OCI-LY7 (cell line): ENCODE measurements around the gene PCBP3.

Experiments
- EZH2phosphoT487 ChIP-seq: fragments of 200-600 bp; sonication (generic); IDR thresholded peaks from 2 replicates; pipeline ENCODE4 v1.6.1; 2018; ENCODE audit warnings: low read depth, borderline replicate concordance, mild to moderate bottlenecking, mixed run types, antibody characterized with exemption, low read length, moderate library complexity, mixed read lengths
- TF ChIP-seq, protein P1 (sequence below): fragments of 200-600 bp; sonication (generic); conservative IDR thresholded peaks from 2 replicates; pipeline ENCODE4 v1.5.1; 2014; ENCODE audit warnings: mild to moderate bottlenecking, antibody characterized with exemption, low read length, moderate library complexity, mixed read lengths

DNA sequence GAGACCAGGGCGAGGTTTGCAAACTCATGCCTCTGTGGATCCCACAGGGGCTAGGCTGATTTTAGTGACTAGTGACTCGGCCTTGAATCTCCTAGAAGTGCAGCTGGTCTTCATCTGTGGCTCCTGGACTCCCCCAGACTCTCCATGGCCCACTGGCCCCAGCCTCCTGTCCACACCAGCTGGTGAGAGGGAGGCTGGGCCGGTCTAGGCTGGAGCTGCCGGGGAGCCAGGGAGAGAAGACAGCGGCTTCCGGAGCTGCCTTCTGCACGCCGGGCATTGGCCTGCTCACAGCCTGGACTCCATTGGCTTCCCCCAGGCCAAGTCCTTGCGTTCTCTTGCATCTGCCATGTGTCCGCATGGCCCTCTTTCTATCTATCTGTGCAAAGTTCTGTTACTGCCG, 285.9 kb downstream of the PCBP3 start:
- TF ChIP-seq, protein P1, sequence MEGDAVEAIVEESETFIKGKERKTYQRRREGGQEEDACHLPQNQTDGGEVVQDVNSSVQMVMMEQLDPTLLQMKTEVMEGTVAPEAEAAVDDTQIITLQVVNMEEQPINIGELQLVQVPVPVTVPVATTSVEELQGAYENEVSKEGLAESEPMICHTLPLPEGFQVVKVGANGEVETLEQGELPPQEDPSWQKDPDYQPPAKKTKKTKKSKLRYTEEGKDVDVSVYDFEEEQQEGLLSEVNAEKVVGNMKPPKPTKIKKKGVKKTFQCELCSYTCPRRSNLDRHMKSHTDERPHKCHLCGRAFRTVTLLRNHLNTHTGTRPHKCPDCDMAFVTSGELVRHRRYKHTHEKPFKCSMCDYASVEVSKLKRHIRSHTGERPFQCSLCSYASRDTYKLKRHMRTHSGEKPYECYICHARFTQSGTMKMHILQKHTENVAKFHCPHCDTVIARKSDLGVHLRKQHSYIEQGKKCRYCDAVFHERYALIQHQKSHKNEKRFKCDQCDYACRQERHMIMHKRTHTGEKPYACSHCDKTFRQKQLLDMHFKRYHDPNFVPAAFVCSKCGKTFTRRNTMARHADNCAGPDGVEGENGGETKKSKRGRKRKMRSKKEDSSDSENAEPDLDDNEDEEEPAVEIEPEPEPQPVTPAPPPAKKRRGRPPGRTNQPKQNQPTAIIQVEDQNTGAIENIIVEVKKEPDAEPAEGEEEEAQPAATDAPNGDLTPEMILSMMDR: no peak
- no peak for TF ChIP-seq EZH2phosphoT487
